Measurements from ENCODE around the gene TMEM86B. TPM values are rescaled to one million over a fixed set of nuclear protein-coding genes. Genes with fewer than 3 reads are reported as not detected.

TMEM86B gene
- total RNA-seq, 1 experiment from 2014 or later = 9.5 TPM

- Histone ChIP-seq H3K9me2 (replicated peaks; ENCODE audit: insufficient read depth, low read length) (no peaks in the 10 kb centered on the region), H3K79me2 (ENCODE audit: low read length) (peaks cover 57% of the 10 kb centered on the region), H3K4me2 (ENCODE audit: low read depth, low read length, poor library complexity, severe bottlenecking) (no peak overlapping the region), H3K4me1 (ENCODE audit: low read length) (no peaks in the 10 kb centered on the region), H3K9ac (ENCODE audit: low read length) (no peak overlapping the region), H3K27ac (ENCODE audit: low read length) (no peak overlapping the region), H3K27me3 (ENCODE audit: low read length) (no peaks in the 10 kb centered on the region), H3K9me3 (ENCODE audit: low read length) (no peaks in the 10 kb centered on the region), H4K20me1 (ENCODE audit: insufficient read depth, low read depth, low read length) (peaks cover 66% of the 10 kb centered on the region), H3K36me3 (ENCODE audit: insufficient read depth, low read length) (peaks cover 73% of the 10 kb centered on the region), H3K4me3 (ENCODE audit: low read length) (no peak overlapping the region), H2AFZ (ENCODE audit: low read length) (no peak overlapping the region)
- DNase-seq = no peak
These were observed 12.1 kb upstream of the TMEM86B start for GRCh38 chr19:55240713-55241020.

GRCh38 chr19:55239004-55239403, 10.4 kb upstream of the TMEM86B start:
- DNase-seq = no peak
- Histone ChIP-seq H3K9ac (ENCODE audit: low read length) (no peak overlapping the region), H3K4me2 (ENCODE audit: low read depth, low read length, poor library complexity, severe bottlenecking) (no peak overlapping the region), H3K36me3 (ENCODE audit: insufficient read depth, low read length) (peaks cover 74% of the 10 kb centered on the region), H3K4me3 (ENCODE audit: low read length) (no peak overlapping the region), H3K9me2 (replicated peaks; ENCODE audit: insufficient read depth, low read length) (no peaks in the 10 kb centered on the region), H3K9me3 (ENCODE audit: low read length) (no peaks in the 10 kb centered on the region), H3K79me2 (ENCODE audit: low read length) (peaks cover 54% of the 10 kb centered on the region), H2AFZ (ENCODE audit: low read length) (no peak overlapping the region), H3K27me3 (ENCODE audit: low read length) (no peaks in the 10 kb centered on the region), H4K20me1 (ENCODE audit: insufficient read depth, low read depth, low read length) (peaks cover 61% of the 10 kb centered on the region), H3K27ac (ENCODE audit: low read length) (no peak overlapping the region), H3K4me1 (ENCODE audit: low read length) (no peaks in the 10 kb centered on the region)

GRCh38 chr19:55238030-55238429, 9.5 kb upstream of the TMEM86B start:
- Histone ChIP-seq H3K4me2 (ENCODE audit: low read depth, low read length, poor library complexity, severe bottlenecking) (no peak overlapping the region), H3K79me2 (ENCODE audit: low read length) (peaks cover 55% of the 10 kb centered on the region), H3K4me3 (ENCODE audit: low read length) (no peak overlapping the region), H3K27me3 (ENCODE audit: low read length) (no peaks in the 10 kb centered on the region), H4K20me1 (ENCODE audit: insufficient read depth, low read depth, low read length) (peaks cover 60% of the 10 kb centered on the region), H3K9me3 (ENCODE audit: low read length) (no peaks in the 10 kb centered on the region), H3K9ac (ENCODE audit: low read length) (no peak overlapping the region), H3K36me3 (ENCODE audit: insufficient read depth, low read length) (peaks cover 80% of the 10 kb centered on the region), H3K4me1 (ENCODE audit: low read length) (no peaks in the 10 kb centered on the region), H2AFZ (ENCODE audit: low read length) (no peak overlapping the region), H3K27ac (ENCODE audit: low read length) (no peak overlapping the region), H3K9me2 (replicated peaks; ENCODE audit: insufficient read depth, low read length) (no peaks in the 10 kb centered on the region)
- DNase-seq = no peak

- Histone ChIP-seq H3K9me3 (ENCODE audit: low read length) (no peaks in the 10 kb centered on the region), H4K20me1 (ENCODE audit: insufficient read depth, low read depth, low read length) (peaks cover 51% of the 10 kb centered on the region), H3K27ac (ENCODE audit: low read length) (no peak overlapping the region), H3K36me3 (ENCODE audit: insufficient read depth, low read length) (peaks cover 79% of the 10 kb centered on the region), H3K27me3 (ENCODE audit: low read length) (no peaks in the 10 kb centered on the region), H3K4me3 (ENCODE audit: low read length) (no peak overlapping the region), H3K9me2 (replicated peaks; ENCODE audit: insufficient read depth, low read length) (no peaks in the 10 kb centered on the region), H3K79me2 (ENCODE audit: low read length) (peaks cover 40% of the 10 kb centered on the region), H3K4me2 (ENCODE audit: low read depth, low read length, poor library complexity, severe bottlenecking) (no peak overlapping the region), H2AFZ (ENCODE audit: low read length) (no peak overlapping the region), H3K9ac (ENCODE audit: low read length) (no peak overlapping the region), H3K4me1 (ENCODE audit: low read length) (no peaks in the 10 kb centered on the region)
- DNase-seq = no peak
These were observed 4.4 kb upstream of the TMEM86B start for GRCh38 chr19:55232986-55233385.

- Histone ChIP-seq H4K20me1 (ENCODE audit: insufficient read depth, low read depth, low read length) (peaks cover 48% of the 10 kb centered on the region), H3K9me2 (replicated peaks; ENCODE audit: insufficient read depth, low read length) (no peaks in the 10 kb centered on the region), H3K4me2 (ENCODE audit: low read depth, low read length, poor library complexity, severe bottlenecking) (no peak overlapping the region), H3K79me2 (ENCODE audit: low read length) (peaks cover 35% of the 10 kb centered on the region), H2AFZ (ENCODE audit: low read length) (no peak overlapping the region), H3K9me3 (ENCODE audit: low read length) (no peaks in the 10 kb centered on the region), H3K27me3 (ENCODE audit: low read length) (no peaks in the 10 kb centered on the region), H3K4me3 (ENCODE audit: low read length) (no peak overlapping the region), H3K4me1 (ENCODE audit: low read length) (no peaks in the 10 kb centered on the region), H3K36me3 (ENCODE audit: insufficient read depth, low read length) (peaks cover 79% of the 10 kb centered on the region), H3K27ac (ENCODE audit: low read length) (no peak overlapping the region), H3K9ac (ENCODE audit: low read length) (no peak overlapping the region)
- no peak for DNase-seq
These were observed 3.7 kb upstream of the TMEM86B start for GRCh38 chr19:55232286-55232602.

- H4K20me1 ChIP-seq (ENCODE audit: insufficient read depth, low read depth, low read length) = peaks cover 43% of the 10 kb centered on the region
- H3K9me2 ChIP-seq (replicated peaks; ENCODE audit: insufficient read depth, low read length) = no peaks in the 10 kb centered on the region
- no peak overlapping the region for H3K27ac ChIP-seq (ENCODE audit: low read length)
- peaks cover 79% of the 10 kb centered on the region for H3K36me3 ChIP-seq (ENCODE audit: insufficient read depth, low read length)
- DNase-seq = no peak
- H2AFZ ChIP-seq (ENCODE audit: low read length) = no peak overlapping the region
- H3K9ac ChIP-seq (ENCODE audit: low read length) = no peak overlapping the region
- no peak overlapping the region for H3K4me2 ChIP-seq (ENCODE audit: low read depth, low read length, poor library complexity, severe bottlenecking)
- no peak overlapping the region for H3K4me3 ChIP-seq (ENCODE audit: low read length)
- H3K79me2 ChIP-seq (ENCODE audit: low read length) = peaks cover 31% of the 10 kb centered on the region
- no peaks in the 10 kb centered on the region for H3K9me3 ChIP-seq (ENCODE audit: low read length)
- no peaks in the 10 kb centered on the region for H3K27me3 ChIP-seq (ENCODE audit: low read length)
- H3K4me1 ChIP-seq (ENCODE audit: low read length) = no peaks in the 10 kb centered on the region
These were observed 3.1 kb upstream of the TMEM86B start for GRCh38 chr19:55231391-55232285.

GRCh38 chr19:55230780-55231179, 2.2 kb upstream of the TMEM86B start:
- Histone ChIP-seq H3K4me1 (ENCODE audit: low read length) (no peaks in the 10 kb centered on the region), H3K36me3 (ENCODE audit: insufficient read depth, low read length) (peaks cover 79% of the 10 kb centered on the region), H3K4me2 (ENCODE audit: low read depth, low read length, poor library complexity, severe bottlenecking) (no peak overlapping the region), H4K20me1 (ENCODE audit: insufficient read depth, low read depth, low read length) (peaks cover 34% of the 10 kb centered on the region), H3K9me3 (ENCODE audit: low read length) (no peaks in the 10 kb centered on the region), H2AFZ (ENCODE audit: low read length) (no peak overlapping the region), H3K79me2 (ENCODE audit: low read length) (peaks cover 24% of the 10 kb centered on the region), H3K4me3 (ENCODE audit: low read length) (no peak overlapping the region), H3K9ac (ENCODE audit: low read length) (no peak overlapping the region), H3K9me2 (replicated peaks; ENCODE audit: insufficient read depth, low read length) (no peaks in the 10 kb centered on the region), H3K27me3 (ENCODE audit: low read length) (no peaks in the 10 kb centered on the region), H3K27ac (ENCODE audit: low read length) (no peak overlapping the region)
- no peak for DNase-seq

GRCh38 chr19:55230329-55230728, 1.8 kb upstream of the TMEM86B start:
- no peaks in the 10 kb centered on the region for H3K9me3 ChIP-seq (ENCODE audit: low read length)
- no peak for DNase-seq
- no peaks in the 10 kb centered on the region for H3K4me1 ChIP-seq (ENCODE audit: low read length)
- H3K27me3 ChIP-seq (ENCODE audit: low read length) = no peaks in the 10 kb centered on the region
- H3K27ac ChIP-seq (ENCODE audit: low read length) = no peak overlapping the region
- no peak overlapping the region for H3K9ac ChIP-seq (ENCODE audit: low read length)
- H2AFZ ChIP-seq (ENCODE audit: low read length) = no peak overlapping the region
- H3K36me3 ChIP-seq (ENCODE audit: insufficient read depth, low read length) = peaks cover 82% of the 10 kb centered on the region
- H3K9me2 ChIP-seq (replicated peaks; ENCODE audit: insufficient read depth, low read length) = no peaks in the 10 kb centered on the region
- H4K20me1 ChIP-seq (ENCODE audit: insufficient read depth, low read depth, low read length) = peaks cover 34% of the 10 kb centered on the region
- no peak overlapping the region for H3K4me3 ChIP-seq (ENCODE audit: low read length)
- no peak overlapping the region for H3K4me2 ChIP-seq (ENCODE audit: low read depth, low read length, poor library complexity, severe bottlenecking)
- H3K79me2 ChIP-seq (ENCODE audit: low read length) = peaks cover 24% of the 10 kb centered on the region

Measured in Karpas-422 (cell line).